H1 (cell line): ENCODE measurements around the gene CRYBG1. TPM values are rescaled to one million over a fixed set of nuclear protein-coding genes. Genes with fewer than 3 reads are reported as not detected.

Experiments
- ATF3 ChIP-seq: IDR thresholded peaks from 2 replicates; pipeline ENCODE4 v1.6.1; 2011; ENCODE audit warnings: low read depth, mild to moderate bottlenecking, low read length; ENCODE audit not compliant: insufficient read depth
- RXRA ChIP-seq: IDR thresholded peaks from 2 replicates; pipeline ENCODE4 v1.6.1; 2011; ENCODE audit warnings: low read depth, mild to moderate bottlenecking, low read length, moderate library complexity; ENCODE audit not compliant: insufficient read depth
- TCF12 ChIP-seq: IDR thresholded peaks from 2 replicates; pipeline ENCODE4 v1.6.1; 2011; ENCODE audit warnings: low read depth, mild to moderate bottlenecking, low read length
- polyA plus RNA-seq, 7 experiments: library from polyadenylated mRNA; depleted of rRNA in 3 of 7; stranded (reverse) in 5 of 7; unstranded in 2 of 7; fragments of >200 nt in 5 of 7; fragments of 200-250 nt in 2 of 7; gene quantifications; 1 replicate in 5 of 7; 2 replicates in 1 of 7; 4 replicates in 1 of 7; pipeline versions ENCODE4 v1.2.1 to v1.2.3, GENCODE V29; 2011 to 2013; ENCODE audit warnings: missing spikeins in 2 of 7, mixed read lengths in 2 of 7
- total RNA-seq: library from RNA; stranded (reverse); fragmentation: NEBNext Ultra II Directional; extraction: Animal tissue kit (Norgen Biotek cat#: 25700); gene quantifications from 2 replicates; pipeline ENCODE4 v1.2.1, GENCODE V29; 2021

Gene CRYBG1
- total and polyA plus RNA-seq, 2 of the 8 experiments (the other 6 are each of a cell fraction or from before 2014, with no cell fraction given), result 2.2 to 11.6 TPM

- TF ChIP-seq ATF3 (no peak), TCF12 (no peak), RXRA (no peak)
These were observed 42.5 kb upstream of the CRYBG1 start (continued) for GRCh38 chr6:106318061-106318460.
